Activated naive CD8-positive, alpha-beta T cell treated with anti-CD3 and anti-CD28 coated beads, Interleukin-2, amount 50 U/mL, for 24 hours (primary cell): ENCODE data around the gene GPRC5C.

ENCODE experiments used
- ATAC-seq: fragments of 150-1000 bp; cut with Tn5 transposase; one replicate; pipeline ENCODE4 v1.10.0; 2021
- DNase-seq: peaks from one replicate; pipeline ENCODE4 v3.0.0; 2021
- H3K27ac Mint-ChIP-seq: one replicate; pipeline ENCODE4 v1.8.0; 2021; ENCODE audit warnings: mild to moderate bottlenecking, mixed read lengths
- H3K27me3 Mint-ChIP-seq: one replicate; pipeline ENCODE4 v1.8.0; 2021; ENCODE audit warnings: mixed read lengths
- H3K36me3 Mint-ChIP-seq: one replicate; pipeline ENCODE4 v1.8.0; 2021; ENCODE audit warnings: low read depth, mixed read lengths
- H3K4me1 Mint-ChIP-seq: one replicate; pipeline ENCODE4 v1.8.0; 2021; ENCODE audit warnings: mixed read lengths
- H3K4me3 Mint-ChIP-seq: one replicate; pipeline ENCODE4 v1.8.0; 2021; ENCODE audit warnings: mild to moderate bottlenecking, moderate library complexity, mixed read lengths
- H3K9me3 Mint-ChIP-seq: one replicate; pipeline ENCODE4 v1.8.0; 2021; ENCODE audit warnings: mixed read lengths

The GPRC5C gene

GRCh38 chr17:74459622-74460021 is 27.7 kb downstream of the GPRC5C start:
- Mint-ChIP-seq H3K36me3 (no peaks in the 10 kb centered on the region), H3K9me3 (no peaks in the 10 kb centered on the region), H3K27me3 (no peaks in the 10 kb centered on the region), H3K27ac (no peak overlapping the region), H3K4me1 (peaks cover 16% of the 10 kb centered on the region), H3K4me3 (no peak overlapping the region)
- DNase-seq (no peak), ATAC-seq (no peak)

- Mint-ChIP-seq H3K9me3 (no peaks in the 10 kb centered on the region), H3K4me1 (peaks cover 14% of the 10 kb centered on the region), H3K27ac (no peak overlapping the region), H3K36me3 (no peaks in the 10 kb centered on the region), H3K4me3 (no peak overlapping the region), H3K27me3 (no peaks in the 10 kb centered on the region)
- DNase-seq = no peak
- ATAC-seq = no peak
These were observed 28.4 kb downstream of the GPRC5C start for GRCh38 chr17:74460241-74460640.

GRCh38 chr17:74460996-74461395 is 29.1 kb downstream of the GPRC5C start:
- Mint-ChIP-seq H3K9me3 (no peaks in the 10 kb centered on the region), H3K4me1 (peaks cover 14% of the 10 kb centered on the region), H3K4me3 (no peak overlapping the region), H3K27me3 (no peaks in the 10 kb centered on the region), H3K36me3 (no peaks in the 10 kb centered on the region), H3K27ac (no peak overlapping the region)
- ATAC-seq (no peak), DNase-seq (no peak)

- H3K9me3 Mint-ChIP-seq = no peaks in the 10 kb centered on the region
- DNase-seq (no peak), ATAC-seq (no peak)
- no peak overlapping the region for H3K4me3 Mint-ChIP-seq
- no peak overlapping the region for H3K27ac Mint-ChIP-seq
- no peaks in the 10 kb centered on the region for H3K36me3 Mint-ChIP-seq
- peaks cover 14% of the 10 kb centered on the region for H3K4me1 Mint-ChIP-seq
- H3K27me3 Mint-ChIP-seq = no peaks in the 10 kb centered on the region
These were observed 29.7 kb downstream of the GPRC5C start for GRCh38 chr17:74461611-74462010.

GRCh38 chr17:74464730-74465377 is 33.0 kb downstream of the GPRC5C start:
- H3K9me3 Mint-ChIP-seq = no peaks in the 10 kb centered on the region
- no peaks in the 10 kb centered on the region for H3K27me3 Mint-ChIP-seq
- H3K36me3 Mint-ChIP-seq = no peaks in the 10 kb centered on the region
- H3K27ac Mint-ChIP-seq = no peak overlapping the region
- H3K4me1 Mint-ChIP-seq = peaks cover 23% of the 10 kb centered on the region
- H3K4me3 Mint-ChIP-seq = no peak overlapping the region
- ATAC-seq (no peak), DNase-seq (no peak)

GRCh38 chr17:74465378-74466110 is 33.7 kb downstream of the GPRC5C start:
- Mint-ChIP-seq H3K4me1 (peaks cover 27% of the 10 kb centered on the region), H3K27ac (no peak overlapping the region), H3K27me3 (no peaks in the 10 kb centered on the region), H3K36me3 (peaks cover 3% of the 10 kb centered on the region), H3K9me3 (no peaks in the 10 kb centered on the region), H3K4me3 (no peak overlapping the region)
- no peak for DNase-seq
- ATAC-seq = peak; percentile 1

GRCh38 chr17:74466111-74466827 is 34.4 kb downstream of the GPRC5C start, which contains the start of gene CD300A:
Gene CD300A, plus strand, starts transcription at chr17:74466634. Its CDS starts 70 bp downstream, at chr17:74466704.
- no peak within 1 kb of the TSS for H3K4me3 Mint-ChIP-seq
- ATAC-seq (peak; percentile 8), DNase-seq (peak; percentile 44)
- peaks cover 32% of the 10 kb centered on the region for H3K4me1 Mint-ChIP-seq
- peak within 1 kb of the TSS; percentile 88 for H3K27ac Mint-ChIP-seq
- peaks cover 3% of the 10 kb centered on the region for H3K36me3 Mint-ChIP-seq
- no peaks in the 10 kb centered on the region for H3K27me3 Mint-ChIP-seq
- no peaks in the 10 kb centered on the region for H3K9me3 Mint-ChIP-seq

GRCh38 chr17:74466828-74467184 is 34.9 kb downstream of the GPRC5C start:
- Mint-ChIP-seq H3K27ac (peak overlapping the region; percentile 88), H3K36me3 (peaks cover 7% of the 10 kb centered on the region), H3K27me3 (no peaks in the 10 kb centered on the region), H3K4me1 (peaks cover 33% of the 10 kb centered on the region), H3K9me3 (no peaks in the 10 kb centered on the region), H3K4me3 (no peak overlapping the region)
- DNase-seq (peak; percentile 51), ATAC-seq (peak; percentile 22)

- no peaks in the 10 kb centered on the region for H3K27me3 Mint-ChIP-seq
- ATAC-seq (peak; percentile 18), DNase-seq (peak; percentile 45)
- no peaks in the 10 kb centered on the region for H3K9me3 Mint-ChIP-seq
- H3K4me3 Mint-ChIP-seq = no peak overlapping the region
- H3K27ac Mint-ChIP-seq = peak overlapping the region; percentile 88
- H3K4me1 Mint-ChIP-seq = peaks cover 34% of the 10 kb centered on the region
- peaks cover 7% of the 10 kb centered on the region for H3K36me3 Mint-ChIP-seq
These were observed 35.5 kb downstream of the GPRC5C start for GRCh38 chr17:74467221-74467951.

- ATAC-seq = peak; percentile 71
- peaks cover 27% of the 10 kb centered on the region for H3K36me3 Mint-ChIP-seq
- peak overlapping the region; percentile 49 for H3K27ac Mint-ChIP-seq
- H3K27me3 Mint-ChIP-seq = no peaks in the 10 kb centered on the region
- H3K4me1 Mint-ChIP-seq = peaks cover 58% of the 10 kb centered on the region
- H3K4me3 Mint-ChIP-seq = peak overlapping the region; percentile 31
- DNase-seq = no peak
- peaks cover 8% of the 10 kb centered on the region for H3K9me3 Mint-ChIP-seq
These were observed 39.5 kb downstream of the GPRC5C start for GRCh38 chr17:74471341-74471740.

GRCh38 chr17:74472890-74473289 is 41.0 kb downstream of the GPRC5C start:
- peaks cover 38% of the 10 kb centered on the region for H3K36me3 Mint-ChIP-seq
- H3K27ac Mint-ChIP-seq = no peak overlapping the region
- peaks cover 60% of the 10 kb centered on the region for H3K4me1 Mint-ChIP-seq
- H3K9me3 Mint-ChIP-seq = peaks cover 8% of the 10 kb centered on the region
- H3K27me3 Mint-ChIP-seq = no peaks in the 10 kb centered on the region
- DNase-seq (no peak), ATAC-seq (no peak)
- no peak overlapping the region for H3K4me3 Mint-ChIP-seq

- Mint-ChIP-seq H3K9me3 (peaks cover 8% of the 10 kb centered on the region), H3K27ac (no peak overlapping the region), H3K4me1 (peaks cover 64% of the 10 kb centered on the region), H3K4me3 (no peak overlapping the region), H3K36me3 (peaks cover 41% of the 10 kb centered on the region), H3K27me3 (no peaks in the 10 kb centered on the region)
- no peak for ATAC-seq
- DNase-seq = no peak
These were observed 41.4 kb downstream of the GPRC5C start for GRCh38 chr17:74473294-74473693.

GRCh38 chr17:74474043-74474792 is 42.3 kb downstream of the GPRC5C start:
- no peak overlapping the region for H3K27ac Mint-ChIP-seq

GRCh38 chr17:74475189-74475588 is 43.3 kb downstream of the GPRC5C start:
- no peaks in the 10 kb centered on the region for H3K27me3 Mint-ChIP-seq
- no peak overlapping the region for H3K4me3 Mint-ChIP-seq
- DNase-seq = no peak
- H3K36me3 Mint-ChIP-seq = peaks cover 42% of the 10 kb centered on the region
- H3K27ac Mint-ChIP-seq = no peak overlapping the region
- H3K9me3 Mint-ChIP-seq = peaks cover 8% of the 10 kb centered on the region
- peaks cover 70% of the 10 kb centered on the region for H3K4me1 Mint-ChIP-seq
- no peak for ATAC-seq

More at GRCh38 chr17:74474043-74474792, 42.3 kb downstream of the GPRC5C start:
- Mint-ChIP-seq H3K27me3 (no peaks in the 10 kb centered on the region), H3K36me3 (peaks cover 41% of the 10 kb centered on the region), H3K4me1 (peaks cover 70% of the 10 kb centered on the region), H3K4me3 (no peak overlapping the region), H3K9me3 (peaks cover 8% of the 10 kb centered on the region)
- DNase-seq = no peak
- no peak for ATAC-seq
